SKM-1 (cell line): Measurements from ENCODE around the gene DAP.
"Not testable (repeated sequence)": the region's sequence is repeated elsewhere in the genome, so short reads cannot be mapped to it uniquely, and the experiment has no call there.

ENCODE experiments used
- DNase-seq: peaks from one replicate; lab custom pipeline; 2025; ENCODE audit not compliant: unreplicated experiment; lab: John Stamatoyannopoulos, UW

DAP gene

DNA sequence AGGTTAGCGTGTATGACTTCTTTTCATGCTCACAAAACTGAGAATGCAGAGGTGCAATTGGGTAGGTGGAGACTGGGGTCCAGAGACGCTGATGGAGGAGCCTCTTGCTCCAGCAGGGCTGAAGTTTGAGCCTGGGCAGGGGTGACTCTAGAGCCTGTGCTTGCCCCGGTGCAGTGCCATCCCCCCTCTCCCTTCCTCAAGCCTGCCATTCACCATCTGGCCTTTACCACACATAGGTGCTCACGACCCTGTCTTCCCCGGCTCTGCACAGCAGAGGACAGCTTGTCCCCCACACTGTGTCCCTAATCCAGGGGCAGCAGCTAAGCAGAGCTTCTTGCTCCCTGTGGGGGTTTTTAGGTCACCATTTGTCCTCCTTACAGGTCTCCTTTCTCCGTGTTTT is 86.5 kb downstream of the DAP start:
- DNase-seq, result no peak

DNA sequence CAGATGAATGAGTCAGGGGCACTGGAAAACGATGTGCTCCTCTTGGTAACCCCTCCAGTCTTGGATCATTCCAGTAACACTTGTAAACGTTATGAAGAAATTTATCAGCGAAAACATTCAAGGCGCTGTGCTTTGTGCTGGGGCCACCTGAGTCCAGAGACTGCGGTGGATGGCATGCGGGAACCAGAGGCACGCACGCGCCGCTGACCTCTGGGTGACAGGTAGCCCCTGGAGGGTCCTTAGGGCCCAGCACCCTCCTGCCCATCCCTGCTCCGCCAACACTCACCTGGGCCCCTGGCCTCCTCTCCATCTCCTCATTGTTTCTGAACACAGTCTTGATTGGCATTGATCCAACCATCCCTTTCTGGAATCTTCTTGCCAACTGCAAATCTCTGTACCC is 86.9 kb downstream of the DAP start:
- DNase-seq, result no peak

DNA sequence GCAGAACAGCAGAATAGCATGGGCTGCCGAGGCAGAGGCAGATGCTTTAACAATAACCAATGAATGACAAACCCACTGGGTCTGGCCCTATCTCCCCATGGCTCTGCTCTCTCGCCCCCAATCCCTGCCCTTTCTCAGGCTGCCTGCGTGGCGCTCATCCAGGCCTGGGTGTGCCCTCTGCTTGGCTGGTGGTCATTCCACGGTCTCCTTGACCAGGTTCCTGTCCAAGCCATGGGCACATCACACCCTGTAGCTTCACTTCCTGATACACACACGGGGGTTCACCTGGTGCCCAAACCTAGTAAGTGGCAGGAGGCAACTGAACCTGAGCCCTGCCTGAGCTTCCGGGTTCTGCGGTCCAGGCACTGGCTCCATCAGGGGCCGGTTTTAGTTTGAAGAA is 87.6 kb downstream of the DAP start:
- DNase-seq, result no peak

DNA sequence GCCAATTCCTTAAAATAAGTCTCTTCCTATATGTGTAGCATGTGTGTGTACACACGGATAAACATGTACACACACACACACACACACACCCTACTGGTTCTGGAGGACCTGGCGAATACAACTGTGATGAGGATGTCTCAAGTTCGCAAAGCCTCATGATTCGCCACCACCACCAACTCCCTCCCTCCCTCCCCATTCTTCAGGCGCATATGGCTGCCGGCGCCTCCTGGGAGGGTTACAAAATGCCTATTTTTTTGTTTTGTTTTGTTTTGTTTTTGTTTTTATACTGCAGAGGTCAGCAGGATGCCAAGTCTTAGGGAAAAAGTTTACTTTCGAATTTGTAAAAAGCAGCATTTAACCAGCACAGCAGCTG is 88.0 kb downstream of the DAP start:
- no peak for DNase-seq

DNA sequence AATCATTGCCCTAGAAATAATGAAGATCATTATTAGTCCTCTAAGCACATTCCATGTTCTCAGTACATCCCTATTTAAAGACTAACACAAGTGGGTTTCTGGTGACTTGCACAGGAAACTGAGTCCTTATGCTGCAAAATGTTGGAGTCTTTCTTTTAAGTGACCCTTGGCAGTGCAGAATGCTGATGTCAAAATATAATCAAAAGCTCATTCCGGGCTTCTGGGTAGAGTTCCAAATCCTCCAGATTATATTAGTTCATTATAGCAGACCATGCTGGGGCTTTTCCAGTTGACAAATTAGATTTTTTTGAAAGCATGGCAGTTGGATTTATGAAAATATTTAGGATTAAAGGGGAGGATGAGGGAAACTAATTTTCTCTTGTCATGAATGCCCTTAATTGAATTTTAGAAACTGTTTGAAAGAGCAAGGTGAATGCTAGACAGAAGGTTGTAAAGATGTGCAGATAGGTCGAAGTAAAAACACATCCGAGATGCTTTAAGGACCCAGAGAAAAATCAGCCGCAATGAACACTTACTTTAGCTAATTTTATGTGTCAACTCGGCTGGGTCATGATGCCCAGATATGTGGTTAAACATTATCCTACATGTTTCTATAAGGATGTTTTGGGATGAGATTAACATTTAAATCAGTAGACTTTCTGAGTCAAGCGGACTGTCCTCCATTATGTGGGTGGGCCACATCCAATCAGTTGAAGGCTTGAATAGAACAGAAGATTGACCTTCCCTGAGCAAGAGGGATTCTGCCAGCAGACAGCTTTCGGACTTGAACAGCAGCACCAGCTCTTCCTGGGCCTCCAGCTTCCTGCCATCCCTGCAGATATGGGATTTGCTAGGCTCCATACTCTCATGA is 88.7 kb downstream of the DAP start:
- DNase-seq, result no peak

DNA sequence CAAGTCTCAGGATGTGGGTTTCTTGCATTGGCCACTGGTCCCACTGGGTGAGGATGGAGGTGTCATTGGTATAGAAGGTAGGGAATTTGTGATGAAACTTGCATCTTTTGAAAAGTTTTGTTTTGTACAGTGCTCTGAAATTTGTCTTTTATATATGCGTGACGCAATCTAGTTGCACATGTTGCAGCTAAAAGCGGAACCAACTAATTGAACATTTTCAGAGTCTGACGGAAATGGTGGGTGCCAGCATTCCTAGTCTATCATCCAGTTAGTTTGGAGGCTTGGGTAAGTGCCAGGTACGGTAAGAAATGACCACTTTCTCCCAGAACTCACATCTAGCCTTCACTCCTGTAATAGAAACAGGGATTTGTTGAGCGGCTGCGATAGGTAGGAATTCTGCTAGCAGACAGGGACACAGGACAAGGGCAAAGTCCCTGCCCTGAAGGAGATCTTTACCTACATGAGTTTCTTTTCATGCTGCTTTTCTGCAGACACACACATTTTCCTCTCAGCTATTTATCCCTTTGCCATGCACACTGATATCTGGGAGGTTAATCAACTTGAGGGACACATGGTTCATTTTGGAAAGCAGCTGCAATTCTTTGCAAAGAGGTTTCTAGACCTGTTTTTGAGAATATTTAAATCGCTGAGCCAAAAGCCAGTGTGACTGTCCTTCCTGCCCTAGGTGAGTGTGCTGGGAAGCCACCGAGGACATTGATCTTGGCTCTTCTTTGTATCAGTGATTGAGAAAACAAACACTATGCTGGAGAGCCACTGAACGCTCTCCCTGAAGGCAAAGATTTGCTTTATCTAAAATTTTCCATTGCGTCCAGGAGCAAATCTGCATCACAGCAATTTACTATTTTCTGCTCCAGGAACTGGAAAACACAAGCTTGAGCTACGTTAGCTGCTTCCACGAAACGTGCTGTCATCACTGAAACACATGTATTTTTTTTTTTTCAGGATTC is 89.7 kb downstream of the DAP start:
- peak; percentile 71 for DNase-seq

DNA sequence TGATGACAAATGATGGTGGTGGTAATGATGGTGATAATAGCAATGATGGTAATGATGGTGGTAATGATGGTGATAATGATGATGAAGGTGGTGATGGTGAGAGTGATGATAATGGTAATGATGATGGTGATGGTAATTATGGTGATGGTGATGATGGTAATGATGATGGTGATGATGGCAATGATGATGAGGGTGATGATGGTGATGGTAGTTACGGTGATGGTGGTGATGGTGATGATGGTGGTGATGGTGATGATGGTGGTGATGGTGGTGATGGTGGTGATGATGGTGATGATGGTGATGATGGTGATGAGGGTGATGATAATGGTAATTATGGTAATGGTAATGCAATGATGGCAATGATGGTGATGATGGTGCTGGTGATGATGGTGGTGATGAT is 91.1 kb downstream of the DAP start:
- DNase-seq, result no peak

DNA sequence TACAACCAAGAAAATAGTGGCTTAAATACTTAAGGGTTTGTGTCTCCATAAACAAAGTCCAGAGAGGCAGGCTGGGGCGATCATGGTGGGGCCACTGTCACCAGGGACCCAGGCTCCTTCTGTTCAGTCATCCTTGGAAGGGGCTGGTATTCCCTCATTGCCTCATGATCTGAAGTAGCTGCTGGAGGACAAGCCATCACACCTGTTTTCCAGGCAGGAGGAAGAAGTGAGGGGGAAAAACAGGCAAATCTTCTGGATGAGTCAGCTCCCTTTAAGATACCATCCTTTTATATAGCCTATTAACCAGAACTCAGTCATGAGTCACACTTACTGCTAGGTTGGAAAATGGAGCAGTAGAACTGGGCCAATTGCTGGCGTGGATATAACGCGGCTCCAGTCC is 92.3 kb downstream of the DAP start:
- no peak for DNase-seq

DNA sequence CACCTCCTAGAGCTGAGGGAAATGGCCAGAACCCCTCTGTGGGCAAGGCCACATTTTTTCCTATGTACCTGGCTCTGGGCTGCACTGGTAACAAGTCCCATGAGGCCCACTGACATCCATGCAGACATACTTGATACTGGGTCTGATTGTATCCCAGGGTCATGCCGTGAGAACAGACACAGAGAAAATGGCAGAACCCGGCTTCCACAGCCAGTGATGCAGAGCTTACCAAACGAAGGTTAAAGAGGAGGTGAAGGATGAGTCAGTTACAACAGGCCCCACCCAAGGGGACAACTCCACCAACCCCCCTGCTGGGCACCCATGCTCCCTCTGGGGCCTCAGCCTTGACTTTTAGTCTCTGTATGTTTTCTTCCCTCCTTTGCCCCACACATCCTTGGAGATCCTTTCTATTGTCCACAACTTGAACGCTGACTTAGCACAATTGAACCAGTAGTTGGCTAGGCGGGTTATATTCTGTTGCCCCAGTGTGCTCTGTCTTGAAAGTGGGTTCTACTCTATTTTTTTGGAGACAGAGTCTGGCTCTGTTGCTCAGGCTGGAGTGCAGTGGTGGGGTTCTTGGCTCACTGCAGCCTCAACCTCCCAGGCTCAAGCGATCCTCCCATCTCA is 93.5 kb downstream of the DAP start:
- no peak for DNase-seq

DNA sequence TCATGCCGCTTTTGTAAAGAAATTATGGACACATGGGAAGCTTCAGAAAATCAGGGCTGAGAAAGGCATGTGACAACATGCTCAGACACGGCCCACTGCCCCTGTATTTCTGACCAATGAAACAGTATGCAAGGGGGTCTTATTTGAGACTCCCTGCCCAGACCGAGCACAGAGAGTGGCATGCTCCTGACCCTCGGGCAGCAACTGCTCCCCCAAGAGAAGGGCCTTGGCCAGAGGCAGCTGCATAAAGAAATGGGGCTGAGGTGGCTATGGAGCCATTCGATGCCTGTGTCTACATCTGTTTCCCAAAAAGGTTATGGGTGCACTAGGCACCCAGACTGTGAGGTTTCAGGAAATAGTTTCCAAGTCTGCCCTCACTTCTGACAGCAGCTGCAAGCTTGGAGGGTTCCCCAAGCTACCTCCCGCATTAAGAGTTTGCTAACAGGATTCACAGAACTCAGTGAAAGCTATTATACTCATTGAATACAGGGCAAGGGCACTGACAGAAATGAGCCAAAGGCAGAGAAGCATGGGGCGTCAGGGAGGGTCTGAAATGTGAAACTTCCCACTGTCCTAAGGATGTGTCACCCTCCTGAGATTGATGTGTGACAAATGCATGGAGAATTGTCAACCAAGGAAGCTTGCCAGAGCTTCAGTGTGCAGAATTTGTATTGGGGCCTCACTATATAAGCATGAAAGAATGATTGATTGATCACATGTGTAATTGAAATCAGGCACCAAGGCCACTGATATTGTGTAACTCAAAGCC is 94.3 kb downstream of the DAP start:
- DNase-seq, result no peak

DNA sequence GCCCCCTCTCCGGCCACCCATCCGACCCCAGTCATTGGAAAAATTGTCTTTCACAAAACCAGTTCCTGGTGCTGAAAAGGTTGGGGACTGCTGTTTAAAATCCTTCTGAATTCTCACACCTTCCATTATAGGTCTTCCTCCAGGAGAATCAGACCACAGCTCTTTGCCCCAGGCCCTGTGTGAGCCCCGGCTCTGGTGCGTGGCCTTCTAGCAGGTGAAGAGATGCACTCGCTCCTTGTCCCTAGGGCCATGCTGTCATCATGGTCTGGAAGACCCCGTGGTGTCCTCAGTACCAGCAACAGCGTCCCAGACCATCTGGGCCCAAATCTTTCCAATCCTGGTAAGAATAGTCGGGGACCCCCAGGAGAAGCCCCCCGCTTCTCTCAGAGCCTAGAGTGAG is 95.2 kb downstream of the DAP start:
- DNase-seq, result no peak

DNA sequence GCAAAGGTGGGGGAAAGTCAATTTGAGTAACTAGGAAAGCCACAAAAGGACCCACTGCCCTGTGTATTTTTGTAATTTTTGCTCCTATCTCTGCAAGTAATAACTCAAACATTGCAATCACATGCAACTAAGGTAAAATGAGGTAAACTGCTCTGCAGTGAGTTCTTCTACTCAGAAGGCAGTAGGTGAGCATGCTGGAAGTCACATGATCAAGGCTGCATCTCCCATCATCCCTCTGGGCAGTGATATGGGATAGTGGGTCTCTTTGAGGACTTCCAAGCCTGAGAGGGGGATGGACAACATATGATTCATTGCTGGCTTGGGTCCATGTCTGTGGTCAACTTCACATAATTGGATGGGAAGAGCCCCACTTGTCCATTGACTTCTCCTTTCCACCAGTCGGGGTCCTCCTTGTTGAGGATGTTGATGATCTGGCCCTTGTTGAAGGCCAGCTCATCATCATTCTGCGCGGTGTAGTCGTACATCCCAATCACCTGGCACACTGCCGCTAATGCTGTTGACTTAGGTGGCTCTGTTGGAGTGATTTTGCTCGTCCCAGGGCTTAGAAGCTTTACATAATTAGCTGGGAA is 96.8 kb downstream of the DAP start:
- DNase-seq, result not testable (repeated sequence)

DNA sequence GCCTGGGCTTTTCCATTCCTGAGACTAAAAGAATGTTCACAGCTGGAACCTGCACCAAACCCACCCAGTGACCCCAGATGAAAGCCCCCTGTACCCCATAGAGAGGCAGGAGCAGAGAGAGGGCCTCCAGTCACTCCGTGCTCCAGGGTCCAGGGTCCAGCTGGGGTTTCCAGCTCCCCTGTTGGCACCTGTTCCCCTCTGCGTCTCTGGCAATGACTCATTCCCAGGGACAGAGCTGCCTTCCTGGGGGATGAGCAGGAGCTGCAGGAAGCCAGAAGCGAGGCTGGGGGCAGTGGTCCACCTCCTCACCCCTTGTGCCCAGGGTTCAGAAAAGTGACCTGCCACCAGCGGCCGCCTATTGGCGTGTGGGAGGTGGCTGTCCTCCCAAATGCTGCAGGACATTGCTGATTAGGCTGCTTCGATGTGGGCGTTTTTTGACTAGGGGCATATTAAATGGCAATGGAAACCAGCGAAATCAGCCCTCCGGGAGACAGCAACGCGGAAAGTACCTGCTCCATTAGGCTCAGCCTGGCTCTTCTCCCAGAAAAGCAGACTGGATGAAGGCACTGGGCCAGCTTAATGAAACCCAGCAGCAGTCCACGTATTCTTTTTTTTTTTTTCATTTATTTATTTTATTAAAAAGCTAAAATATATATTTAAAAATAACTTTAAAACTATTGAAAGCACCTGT is 97.4 kb downstream of the DAP start:
- DNase-seq, result no peak

DNA sequence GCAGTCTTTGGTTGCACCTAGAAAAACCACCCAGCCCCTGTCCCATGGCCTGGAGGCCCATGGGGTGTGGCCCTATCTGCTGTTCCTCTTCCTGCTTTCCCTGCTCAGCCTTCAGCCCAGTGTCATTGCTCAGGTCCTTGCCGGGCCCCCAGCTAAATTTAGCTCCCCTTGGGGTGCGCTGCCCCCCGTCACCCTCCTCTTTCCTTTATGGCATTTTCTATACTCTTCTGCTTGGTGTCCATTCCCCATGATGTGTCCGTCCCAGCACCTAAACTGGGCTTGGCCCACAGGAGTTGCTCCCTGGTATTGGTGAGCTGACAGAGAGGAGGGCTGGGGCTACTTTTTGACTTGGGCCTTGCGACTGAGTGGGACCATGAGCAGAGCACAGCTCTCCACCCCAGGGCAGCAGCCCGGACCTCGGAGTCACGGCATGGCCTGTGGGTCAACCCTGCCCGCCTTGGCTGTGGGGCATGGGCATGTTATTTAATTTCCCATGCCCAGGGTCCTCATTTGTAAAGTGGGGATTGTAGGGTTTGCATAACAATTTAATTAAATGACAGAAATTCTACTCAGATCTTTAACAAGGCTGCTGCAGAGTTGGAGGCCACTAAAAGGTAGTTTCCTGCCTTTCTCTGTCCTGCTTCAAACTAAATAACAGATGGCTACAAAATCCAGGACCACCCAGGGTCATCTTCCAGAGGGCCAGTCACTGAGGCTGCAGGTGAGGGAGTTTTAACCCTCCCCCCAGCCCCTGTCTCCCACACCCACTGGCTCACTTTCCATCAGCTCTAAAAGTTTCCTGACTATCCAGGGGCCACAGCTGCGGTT is 98.2 kb downstream of the DAP start:
- DNase-seq, result no peak

DNA sequence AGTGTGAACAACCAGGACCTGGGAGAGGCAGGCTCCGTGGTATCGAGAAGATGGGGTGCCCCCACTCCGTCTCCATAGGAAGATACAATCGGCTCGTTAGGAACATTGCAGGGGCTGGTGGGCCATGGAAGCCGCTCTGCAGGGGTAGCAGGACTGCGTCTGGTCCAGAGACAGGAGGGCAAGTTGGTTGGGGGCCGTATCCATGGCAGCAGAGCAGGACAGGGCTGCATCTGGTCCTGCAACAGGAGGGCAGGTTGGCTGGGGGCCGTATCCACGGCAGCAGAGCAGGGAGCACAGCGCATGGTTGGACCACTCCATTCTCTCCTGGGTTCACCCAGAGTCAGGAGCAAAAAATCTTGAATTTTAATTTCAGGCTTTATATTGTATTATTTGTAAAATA is 99.0 kb downstream of the DAP start:
- no peak for DNase-seq

DNA sequence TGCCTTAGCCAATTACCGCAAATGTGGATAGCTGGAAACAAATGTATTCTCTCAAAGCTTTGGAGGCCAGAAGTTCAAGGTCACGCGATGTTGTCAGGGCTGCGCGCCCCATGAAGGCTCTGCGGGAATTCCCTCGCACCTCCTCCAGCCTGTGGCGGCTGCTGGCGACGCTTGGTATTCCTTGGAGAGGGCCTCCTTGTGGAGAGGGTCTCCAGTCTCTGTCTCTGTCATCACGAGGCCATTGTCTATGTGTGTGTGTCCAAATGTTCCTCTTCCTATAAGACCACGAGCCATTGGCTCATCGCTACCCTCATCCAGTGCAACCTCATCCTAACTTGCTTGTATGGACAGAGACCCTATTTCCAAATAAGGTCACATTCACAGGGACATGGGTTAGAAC is 99.6 kb downstream of the DAP start:
- no peak for DNase-seq

DNA sequence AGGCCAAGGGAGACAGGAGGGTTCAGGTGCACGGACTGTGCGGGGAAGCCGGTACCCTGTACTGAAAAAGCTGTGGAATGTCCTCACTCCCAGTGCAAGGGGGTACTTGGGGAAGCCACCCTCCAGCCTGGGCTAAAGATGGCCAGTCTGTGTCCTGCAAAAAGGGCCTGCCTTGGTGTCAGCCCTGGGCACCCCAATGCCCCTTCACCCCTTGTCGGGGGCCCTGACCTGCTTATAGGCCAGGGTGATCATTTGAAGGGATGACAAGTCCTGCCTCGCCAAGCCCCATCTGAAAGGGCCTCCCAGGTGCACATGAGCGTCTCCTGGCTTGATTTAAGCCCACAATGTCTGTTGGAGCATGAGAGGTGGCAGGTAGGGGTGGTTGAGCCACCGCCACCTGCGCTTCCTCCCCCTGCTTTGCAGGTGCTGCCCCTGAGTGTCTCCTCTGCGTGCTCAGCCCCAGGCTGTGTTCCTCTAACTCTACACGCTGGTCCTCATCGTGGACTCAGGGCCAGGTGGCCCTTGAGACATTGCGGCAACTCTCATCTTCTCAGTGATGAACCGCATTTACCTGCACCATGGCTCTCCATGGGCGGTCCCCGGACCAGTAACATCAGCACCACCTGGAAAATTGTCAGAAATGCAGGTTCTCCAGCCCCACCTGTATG is 100.2 kb downstream of the DAP start:
- no peak for DNase-seq

DNA sequence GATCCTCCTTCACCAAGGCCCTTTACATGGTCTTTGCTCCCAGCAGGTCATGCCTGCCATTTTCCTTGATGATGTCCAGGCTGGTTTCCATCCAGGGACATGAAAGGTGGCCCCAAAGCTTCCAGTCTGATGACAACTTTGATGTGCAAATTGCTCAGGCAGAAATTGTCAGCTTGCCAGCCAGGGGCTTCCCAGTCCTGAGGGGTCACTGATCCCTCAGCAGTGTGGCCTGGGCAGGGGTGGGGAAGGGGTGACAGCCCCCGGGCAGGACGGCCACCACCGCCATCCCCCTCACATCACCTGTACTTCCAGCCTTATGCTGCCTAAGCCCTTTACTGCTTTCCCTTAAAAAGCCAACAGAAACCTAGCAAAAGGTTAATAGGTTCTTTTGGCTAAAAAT is 100.9 kb downstream of the DAP start:
- DNase-seq, result no peak

DNA sequence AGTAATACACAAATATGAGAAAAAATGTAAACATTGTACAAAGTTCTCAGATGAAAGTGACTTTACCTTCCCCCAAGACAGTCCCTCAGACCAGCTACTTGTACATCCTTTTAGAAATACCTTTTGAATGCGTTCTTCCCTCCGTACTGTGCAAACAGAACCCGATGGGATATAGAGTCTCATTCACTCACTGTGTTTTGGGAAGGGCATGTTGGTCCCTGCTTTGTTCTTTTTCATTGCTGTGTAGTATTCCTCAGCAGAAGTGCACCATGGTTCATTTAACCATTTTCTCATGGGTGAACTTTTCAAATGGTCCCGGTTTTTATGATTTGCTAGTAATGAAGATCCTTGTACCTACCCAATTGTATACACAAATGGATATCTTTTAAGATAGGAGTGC is 102.8 kb downstream of the DAP start:
- DNase-seq, result no peak
